ENCODE measurements around the gene BMP4. TPM values are rescaled to one million over a fixed set of nuclear protein-coding genes. Genes with fewer than 3 reads are reported as not detected.

The BMP4 gene
- total RNA-seq, 1 experiment from 2014 or later = 13.5 TPM

DNA sequence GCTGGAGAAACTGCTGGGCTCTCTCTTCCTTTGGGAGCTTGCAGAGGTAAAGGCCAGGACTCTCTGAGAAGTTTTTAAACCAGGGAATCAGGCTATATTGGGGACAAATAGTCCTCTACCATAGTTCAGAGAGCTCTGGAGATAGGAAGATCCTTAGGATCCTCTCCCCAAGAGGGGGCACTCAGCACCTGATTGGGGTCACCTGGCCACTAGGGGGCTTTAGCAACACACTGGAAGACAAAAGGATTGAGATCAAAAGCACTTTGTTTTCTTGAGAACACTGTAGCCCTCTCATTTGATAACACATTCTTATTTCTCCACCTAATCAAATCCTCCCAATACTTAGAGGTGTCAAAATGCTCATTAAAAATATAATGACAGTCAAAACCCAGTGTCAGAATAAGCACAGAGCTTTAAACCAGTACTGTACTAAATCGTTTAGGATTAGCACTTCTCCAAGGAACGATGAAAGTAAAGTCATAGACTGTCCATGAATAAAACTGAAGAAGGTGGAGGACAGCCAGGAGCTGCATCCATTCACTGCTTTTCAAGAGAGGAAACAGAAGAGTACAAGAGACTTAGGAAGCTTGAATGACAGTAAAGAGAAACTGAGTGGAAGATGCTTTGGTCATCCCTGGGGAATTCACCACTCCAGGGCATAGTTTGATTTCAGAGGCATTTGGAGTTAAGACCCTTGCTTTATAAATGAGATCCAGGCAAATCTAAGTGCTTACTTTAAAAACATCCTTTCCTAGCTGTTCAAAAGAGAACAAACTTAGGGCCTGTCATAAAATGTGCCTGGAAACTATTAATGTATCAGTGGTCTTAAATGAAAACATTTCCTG is 26.5 kb downstream of the BMP4 start:
- H3K36me3 ChIP-seq = no peaks in the 10 kb centered on the region
- H3K4me3 ChIP-seq = no peak overlapping the region
- H3K27me3 ChIP-seq = no peaks in the 10 kb centered on the region
- DNase-seq = no peak
- H3K9me3 ChIP-seq = no peaks in the 10 kb centered on the region

DNA sequence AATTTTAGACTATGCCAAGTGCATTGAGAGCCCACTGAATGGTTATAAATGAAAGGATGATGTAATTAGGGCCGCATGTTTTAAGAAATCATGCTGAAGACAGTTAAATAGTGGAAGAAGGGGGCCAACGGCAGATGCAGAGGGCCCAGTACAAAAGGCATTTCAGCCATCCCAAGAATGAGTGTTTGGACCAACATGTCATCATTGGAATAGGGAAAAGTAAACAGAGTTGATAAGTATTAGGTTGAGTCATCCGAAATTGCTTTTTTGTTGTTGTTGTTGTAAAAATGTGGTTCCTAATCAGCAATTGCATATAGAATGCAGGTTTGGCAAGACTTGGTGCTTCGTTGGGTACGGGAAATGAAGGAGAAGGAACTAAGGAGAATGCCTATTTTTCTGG is 29.5 kb downstream of the BMP4 start:
- Histone ChIP-seq H3K9me3 (no peaks in the 10 kb centered on the region), H3K4me3 (no peak overlapping the region), H3K36me3 (no peaks in the 10 kb centered on the region), H3K27me3 (no peaks in the 10 kb centered on the region)
- DNase-seq = peak; percentile 42

DNA sequence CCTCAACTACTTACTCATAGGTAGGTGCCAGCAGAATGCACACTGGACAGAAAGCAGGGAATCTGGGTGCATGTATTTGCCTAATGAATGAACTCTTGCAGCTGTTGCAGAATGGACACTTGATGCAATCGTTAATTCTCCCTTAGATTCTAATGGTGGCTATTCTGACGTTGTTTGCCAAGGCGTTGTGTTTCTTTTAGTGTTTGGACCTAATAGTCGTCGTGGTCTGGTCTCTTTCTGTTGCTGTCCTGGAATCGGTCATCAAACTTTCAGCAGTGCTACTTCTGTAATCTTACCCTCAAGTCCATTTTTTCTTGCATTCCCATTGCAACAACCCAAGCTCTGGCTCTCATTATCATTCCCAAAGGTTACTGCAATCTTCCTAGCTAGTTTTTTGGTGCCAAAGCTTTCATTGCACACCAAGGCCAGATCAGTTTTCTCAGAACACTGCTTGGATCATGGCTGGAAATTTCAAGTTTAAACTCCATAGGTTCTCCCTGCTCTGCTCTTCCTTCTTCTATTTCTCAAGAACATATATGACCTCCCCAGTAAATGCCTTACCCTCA is 31.3 kb downstream of the BMP4 start:
- H3K36me3 ChIP-seq = no peaks in the 10 kb centered on the region
- no peaks in the 10 kb centered on the region for H3K27me3 ChIP-seq
- H3K9me3 ChIP-seq = no peaks in the 10 kb centered on the region
- no peak overlapping the region for H3K4me3 ChIP-seq
- no peak for DNase-seq

DNA sequence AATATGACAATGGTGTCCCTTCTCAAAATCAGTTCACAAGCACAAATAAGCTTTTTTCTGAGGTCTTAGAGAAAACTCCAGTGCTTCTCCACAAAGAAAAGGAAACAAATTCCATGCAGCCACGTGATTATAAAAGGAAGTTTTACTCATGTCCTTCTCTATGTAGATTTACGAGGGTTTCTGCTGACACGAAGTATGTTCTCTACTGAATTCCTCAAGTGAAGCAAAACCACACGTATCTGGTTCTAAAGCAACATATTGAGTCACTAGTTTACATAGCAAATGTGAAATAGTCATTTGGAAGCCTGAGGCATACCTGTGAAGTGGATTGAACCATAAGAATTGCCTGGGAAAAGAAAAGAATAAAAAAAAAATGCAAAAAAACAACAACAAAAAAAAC is 31.9 kb downstream of the BMP4 start:
- Histone ChIP-seq H3K9me3 (no peaks in the 10 kb centered on the region), H3K4me3 (no peak overlapping the region), H3K36me3 (no peaks in the 10 kb centered on the region), H3K27me3 (no peaks in the 10 kb centered on the region)
- DNase-seq = no peak

DNA sequence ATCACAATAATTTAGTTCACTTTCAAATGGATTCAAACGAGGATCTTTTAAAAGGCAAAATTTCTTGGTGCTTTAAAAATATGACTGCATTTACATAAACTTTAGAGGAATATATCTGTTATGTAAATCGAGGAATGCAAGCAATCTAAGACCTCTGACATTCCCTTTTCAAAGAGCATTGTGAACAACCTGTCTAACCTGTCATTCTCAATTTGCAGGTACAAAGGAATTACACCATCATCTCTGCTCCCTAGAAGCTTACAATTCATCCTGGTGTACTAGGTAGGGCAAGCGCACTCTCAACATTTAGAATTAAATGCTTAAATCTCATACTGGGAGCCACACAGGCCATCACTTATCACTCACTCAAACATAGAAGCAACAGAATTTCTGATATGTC is 35.6 kb downstream of the BMP4 start:
- DNase-seq = no peak
- Histone ChIP-seq H3K36me3 (no peaks in the 10 kb centered on the region), H3K27me3 (no peaks in the 10 kb centered on the region), H3K9me3 (no peaks in the 10 kb centered on the region), H3K4me3 (no peak overlapping the region)

DNA sequence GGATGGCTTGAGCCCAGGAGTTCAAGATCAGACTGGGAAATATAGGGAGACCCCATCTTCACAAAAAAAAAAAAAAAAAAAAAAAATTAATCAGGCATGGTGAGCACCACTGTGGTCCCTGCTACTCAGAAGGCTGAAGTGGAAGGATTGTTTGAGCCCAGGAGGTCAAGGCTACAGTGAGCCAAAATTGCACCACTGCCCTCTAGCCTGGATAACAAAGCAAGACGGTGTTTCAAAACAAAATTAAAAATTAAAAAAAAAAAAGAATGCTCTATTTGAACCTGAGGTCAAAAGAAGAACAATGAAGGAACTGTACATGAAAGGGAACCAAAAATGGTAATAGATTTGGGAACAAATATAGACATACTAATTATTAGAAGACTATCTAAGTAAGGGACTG is 40.4 kb downstream of the BMP4 start:
- no peaks in the 10 kb centered on the region for H3K36me3 ChIP-seq

DNA sequence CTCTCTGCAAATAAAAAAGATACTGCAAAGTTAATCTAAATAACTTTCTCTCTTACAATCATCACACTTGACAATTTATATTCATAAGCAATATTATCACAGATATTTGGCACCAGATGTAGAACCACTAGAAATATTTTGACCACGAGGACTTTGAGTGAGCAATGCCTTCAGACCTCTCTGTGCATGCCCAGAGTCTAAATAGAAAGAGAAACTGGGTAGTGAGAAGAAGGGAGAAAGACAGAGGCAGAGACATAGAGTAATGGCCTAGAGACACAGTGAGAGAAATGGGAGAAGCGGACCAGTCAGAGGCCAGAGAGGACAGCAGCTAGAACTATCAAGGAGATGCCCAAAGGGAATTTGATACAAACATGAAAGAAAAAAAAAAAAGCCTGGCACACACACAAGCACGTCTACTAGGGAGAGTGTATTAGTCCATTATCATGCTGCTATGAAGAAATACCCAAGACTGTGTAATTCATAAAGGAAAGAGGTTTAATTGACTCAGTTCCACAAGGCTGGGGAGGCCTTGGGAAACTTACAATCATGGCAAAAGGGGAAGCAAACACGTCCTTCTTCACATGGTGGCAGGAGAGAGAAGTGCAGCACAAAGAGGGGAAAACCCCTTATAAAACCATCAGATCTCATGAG is 41.1 kb downstream of the BMP4 start:
- Histone ChIP-seq H3K9me3 (no peaks in the 10 kb centered on the region), H3K36me3 (no peaks in the 10 kb centered on the region), H3K4me3 (no peak overlapping the region), H3K27me3 (no peaks in the 10 kb centered on the region)
- DNase-seq = no peak

More for the DNA sequence above, 40.4 kb downstream of the BMP4 start:
- no peaks in the 10 kb centered on the region for H3K27me3 ChIP-seq
- no peaks in the 10 kb centered on the region for H3K9me3 ChIP-seq
- no peak overlapping the region for H3K4me3 ChIP-seq
- no peak for DNase-seq

DNA sequence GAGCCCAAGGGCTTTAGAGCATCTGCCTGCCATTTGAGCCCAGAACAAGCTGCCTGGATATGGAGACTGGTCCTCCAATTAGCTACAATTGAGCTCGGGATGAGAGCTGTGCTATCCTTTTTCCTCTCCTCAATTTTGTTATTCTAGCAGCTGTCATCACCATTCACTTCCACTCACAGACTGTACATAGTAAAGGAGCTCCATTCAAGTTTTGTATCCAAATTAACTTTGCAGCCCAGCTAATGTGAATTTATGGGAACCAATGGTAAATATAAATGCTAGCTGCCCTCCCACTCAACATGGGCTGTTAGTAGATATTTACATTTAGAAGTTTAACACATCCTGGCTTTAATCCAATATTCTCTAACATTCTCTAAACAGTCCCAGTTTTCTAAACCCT is 44.6 kb downstream of the BMP4 start:
- H3K4me3 ChIP-seq = no peak overlapping the region
- H3K27me3 ChIP-seq = no peaks in the 10 kb centered on the region
- H3K9me3 ChIP-seq = no peaks in the 10 kb centered on the region
- no peaks in the 10 kb centered on the region for H3K36me3 ChIP-seq
- DNase-seq = no peak

DNA sequence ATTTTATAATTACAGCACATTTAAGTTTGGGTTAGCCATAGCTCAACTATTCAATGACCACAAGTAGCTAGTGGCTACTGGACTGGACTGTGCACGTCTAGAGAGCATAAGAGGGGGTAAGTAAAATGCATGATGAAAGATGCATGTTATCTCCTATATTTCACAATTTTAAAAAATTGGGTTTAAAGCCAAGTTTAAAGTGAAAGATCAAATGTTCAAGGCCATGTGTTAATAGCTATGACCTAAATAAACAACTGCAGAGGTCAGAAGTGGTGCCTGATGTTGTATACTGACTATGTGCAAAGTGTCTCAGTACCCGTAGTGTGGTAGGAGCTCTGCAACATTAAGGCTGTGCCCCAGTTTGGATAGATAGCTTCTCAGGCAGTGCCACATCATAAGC is 48.2 kb downstream of the BMP4 start:
- Histone ChIP-seq H3K27me3 (no peaks in the 10 kb centered on the region), H3K9me3 (no peaks in the 10 kb centered on the region; the same call in 1 of the 2 replicates), H3K4me3 (no peak overlapping the region), H3K36me3 (no peaks in the 10 kb centered on the region)
- no peak for DNase-seq

DNA sequence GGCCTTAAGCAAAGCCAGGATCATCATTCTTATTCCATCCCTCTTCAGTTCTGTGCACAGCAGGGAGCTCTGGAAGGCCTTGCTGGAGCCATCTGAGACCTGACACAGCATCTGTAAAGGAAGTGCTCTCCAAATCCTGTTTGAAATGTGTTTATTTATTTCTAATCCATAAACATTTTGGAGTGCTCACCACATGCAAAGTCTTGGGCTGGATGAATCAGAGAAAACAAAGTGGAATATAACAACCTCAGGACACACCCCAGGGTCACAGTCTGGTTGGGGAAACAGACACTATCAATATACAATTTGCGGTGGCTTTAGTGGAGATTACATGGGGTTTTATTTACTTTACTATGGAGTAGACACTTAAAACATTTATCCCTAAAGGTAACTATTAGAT is 54.3 kb downstream of the BMP4 start:
- Histone ChIP-seq H3K36me3 (no peaks in the 10 kb centered on the region), H3K9me3 (no peaks in the 10 kb centered on the region; the same call in 1 of the 2 replicates), H3K4me3 (no peak overlapping the region), H3K27me3 (no peaks in the 10 kb centered on the region)
- peak; percentile 30 for DNase-seq

DNA sequence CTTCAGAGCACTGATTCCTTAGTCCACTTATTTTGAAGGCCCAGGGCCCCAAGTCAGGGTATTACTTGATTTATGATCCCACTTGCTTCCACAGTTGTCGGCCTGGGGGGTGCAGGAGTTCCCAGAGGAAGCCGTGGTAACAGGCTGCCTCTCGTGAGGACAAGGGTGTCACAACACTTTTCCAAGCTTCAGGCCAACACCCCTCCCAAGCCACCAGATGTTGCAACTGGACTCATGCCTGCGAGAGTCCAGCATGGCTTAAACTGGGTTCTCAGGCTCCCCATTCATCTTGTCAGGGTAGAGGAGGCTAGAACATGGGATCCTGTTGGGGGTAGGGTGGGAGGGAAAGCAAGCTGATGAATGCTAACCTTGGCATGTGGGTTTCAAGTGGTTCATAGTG is 56.1 kb downstream of the BMP4 start:
- Histone ChIP-seq H3K27me3 (no peaks in the 10 kb centered on the region), H3K4me3 (no peak overlapping the region), H3K9me3 (no peaks in the 10 kb centered on the region; the same call in 1 of the 2 replicates), H3K36me3 (no peaks in the 10 kb centered on the region)
- no peak for DNase-seq
